GM21529 (cell line): ENCODE data around the gene TMEM138.

ENCODE experiments used
- ATAC-seq: cut with Tn5 transposase; IDR thresholded peaks from one replicate; pipeline ENCODE4 v1.9.1; 2021; ENCODE audit not compliant: unreplicated experiment

Gene TMEM138

DNA sequence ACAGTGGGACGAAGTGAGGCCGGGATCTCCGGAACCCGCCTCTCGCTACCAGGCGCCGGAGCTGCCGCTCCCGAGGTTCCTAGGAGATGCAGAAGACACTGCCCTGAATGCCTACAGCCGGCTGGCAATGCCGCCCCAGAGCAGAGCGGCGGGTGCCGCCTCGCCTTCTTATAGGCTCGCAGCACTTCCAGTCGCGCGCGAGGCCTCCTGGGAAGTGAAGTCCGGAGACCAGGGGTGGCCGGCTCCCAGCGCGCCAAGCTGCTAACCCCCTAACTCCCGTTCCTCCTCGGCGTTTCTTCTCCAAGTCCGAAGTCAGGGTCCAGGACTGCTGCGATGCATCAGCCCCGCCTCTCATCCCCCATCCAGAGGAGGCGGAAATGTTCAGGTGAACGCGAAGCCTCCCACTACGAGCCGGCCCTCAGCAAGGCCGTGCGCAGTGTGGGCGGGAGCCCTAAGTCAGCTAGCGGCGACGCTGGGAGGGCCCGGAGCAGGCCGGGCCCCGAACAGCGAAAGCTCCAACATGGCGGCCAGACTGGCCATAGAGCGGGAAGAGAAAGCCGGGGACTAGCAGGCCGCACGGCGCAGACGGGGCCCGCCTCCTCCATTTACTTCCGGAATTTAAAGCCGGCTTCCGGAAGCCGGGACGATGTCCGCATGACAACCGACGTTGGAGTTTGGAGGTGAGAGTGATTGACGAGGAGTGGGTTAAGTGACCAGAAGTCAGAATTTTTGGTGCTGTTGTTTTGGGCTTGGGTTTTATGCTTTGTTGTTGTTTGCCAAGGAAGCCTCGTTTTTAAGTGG is at the start of gene TMEM138, which contains the start of gene CYB561A3:
TSS of gene TMEM138 (plus strand) at position 634 of the 801 bp plus-strand sequence. CDS start 2,017 bp downstream, outside the sequence.
TSS of gene CYB561A3 (minus strand) at position 142 of the 801 bp plus-strand sequence. CDS start 5,169 bp downstream, outside the sequence.
- peak; percentile 77 for ATAC-seq

DNA sequence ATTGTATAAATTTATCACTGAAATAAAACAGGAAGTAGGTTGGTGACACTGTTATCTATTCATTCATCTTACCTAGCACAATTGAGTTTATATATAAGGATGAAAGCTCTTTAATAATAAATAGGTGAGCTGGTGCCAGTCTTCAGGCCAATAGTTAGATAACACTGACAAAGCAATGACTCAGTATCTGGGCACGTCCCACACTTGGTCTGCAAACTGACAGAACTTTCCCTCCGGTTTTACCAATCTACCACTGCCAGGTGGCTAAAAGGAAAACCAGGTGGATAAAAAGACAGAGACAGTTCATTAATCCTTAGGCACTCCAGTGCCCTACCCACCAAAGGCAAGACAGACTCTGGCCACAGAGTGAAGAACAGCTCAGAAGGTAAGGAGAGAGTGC is 46.9 kb upstream of the TMEM138 start:
- ATAC-seq, result no peak

DNA sequence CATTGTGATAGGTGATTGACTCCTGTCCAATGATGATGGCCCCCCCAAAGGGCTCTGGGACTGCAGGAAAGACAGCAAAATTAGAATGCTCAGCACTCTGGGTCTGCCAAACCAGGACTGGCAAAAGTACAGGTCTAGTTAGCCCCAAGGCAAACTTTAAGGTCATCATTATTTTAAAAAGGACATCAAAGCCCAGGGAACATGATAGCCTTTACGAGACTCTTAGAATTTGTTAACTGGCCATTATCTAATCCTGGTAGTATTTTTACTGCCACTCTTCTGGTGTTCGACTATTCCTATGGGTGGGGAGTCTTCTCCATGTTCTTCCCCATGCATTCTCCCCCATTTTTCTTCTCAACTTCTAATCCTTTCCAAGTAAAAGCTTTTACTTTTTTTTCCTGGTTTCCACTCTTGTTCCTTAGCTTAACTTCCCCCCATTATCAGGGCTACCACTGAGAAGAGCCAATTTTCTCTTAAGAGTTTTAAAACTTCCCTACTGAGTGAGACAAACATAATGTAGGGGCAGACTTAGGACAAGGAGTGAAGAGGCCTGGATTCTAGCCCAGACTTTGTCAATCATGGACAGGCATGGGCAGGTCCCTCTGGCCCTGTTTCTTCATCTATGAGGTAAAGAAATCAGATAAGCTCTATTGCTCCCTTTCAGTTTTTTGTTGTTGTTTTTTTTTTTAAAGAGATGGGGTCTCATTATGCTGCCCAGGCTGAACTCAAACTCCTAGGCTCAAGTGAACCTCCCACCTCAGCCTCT is 36.3 kb upstream of the TMEM138 start:
- no peak for ATAC-seq

DNA sequence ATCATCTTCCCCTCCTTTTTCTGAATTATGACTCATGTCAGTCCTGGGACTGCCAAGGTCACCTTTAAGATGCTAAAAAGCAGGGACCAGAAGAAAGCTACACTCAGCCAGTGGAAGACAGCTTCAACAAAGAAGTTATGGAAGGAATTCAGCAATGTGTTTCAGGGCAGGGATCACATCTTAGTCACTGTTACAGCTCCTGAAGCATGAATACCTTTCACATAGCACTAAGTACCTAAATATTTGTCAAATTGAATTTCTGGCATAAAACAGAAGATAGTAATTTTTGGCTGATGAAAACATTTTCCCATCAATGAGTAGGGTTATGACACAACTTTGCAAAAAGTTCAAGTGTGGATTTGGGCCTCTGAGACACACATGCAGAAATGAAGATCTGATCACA is 34.5 kb upstream of the TMEM138 start:
- ATAC-seq, result no peak

DNA sequence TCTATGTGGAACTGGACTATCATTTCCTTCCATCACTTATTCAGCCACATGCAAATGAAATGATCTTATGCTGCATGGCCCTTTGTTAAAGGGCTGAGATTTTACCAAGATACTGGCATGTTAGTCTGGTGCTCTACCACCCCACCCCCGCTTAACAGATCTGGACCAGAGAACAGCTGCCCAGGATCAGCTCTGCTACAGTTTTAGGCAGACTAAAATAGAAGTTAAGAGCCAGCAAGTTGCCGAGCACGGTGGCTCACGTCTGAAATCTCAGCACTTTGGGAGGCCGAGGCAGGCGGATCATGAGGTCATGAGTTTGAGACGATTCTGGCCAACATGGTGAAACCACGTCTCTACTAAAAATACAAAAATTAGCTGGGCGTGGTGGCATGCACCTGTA is 33.8 kb upstream of the TMEM138 start:
- no peak for ATAC-seq

DNA sequence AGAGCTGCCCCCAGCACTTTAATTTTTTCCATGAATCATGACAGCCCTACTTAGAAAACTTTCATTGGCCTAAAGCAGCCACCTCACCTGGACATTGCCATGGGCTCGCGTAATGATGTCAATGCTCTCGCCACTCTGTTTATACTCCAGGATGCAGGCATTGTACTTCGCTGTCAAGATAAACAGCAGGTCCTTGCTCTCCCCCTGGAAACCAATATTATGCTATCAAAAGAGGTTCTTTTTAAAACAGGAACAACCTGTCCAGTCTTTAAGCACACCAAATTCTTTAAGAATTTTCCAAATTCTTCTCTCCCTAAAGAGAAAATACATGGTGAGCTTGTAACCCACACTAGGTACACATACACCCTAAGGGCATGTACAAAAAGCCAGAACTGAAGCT is 32.3 kb upstream of the TMEM138 start:
- ATAC-seq, result no peak

DNA sequence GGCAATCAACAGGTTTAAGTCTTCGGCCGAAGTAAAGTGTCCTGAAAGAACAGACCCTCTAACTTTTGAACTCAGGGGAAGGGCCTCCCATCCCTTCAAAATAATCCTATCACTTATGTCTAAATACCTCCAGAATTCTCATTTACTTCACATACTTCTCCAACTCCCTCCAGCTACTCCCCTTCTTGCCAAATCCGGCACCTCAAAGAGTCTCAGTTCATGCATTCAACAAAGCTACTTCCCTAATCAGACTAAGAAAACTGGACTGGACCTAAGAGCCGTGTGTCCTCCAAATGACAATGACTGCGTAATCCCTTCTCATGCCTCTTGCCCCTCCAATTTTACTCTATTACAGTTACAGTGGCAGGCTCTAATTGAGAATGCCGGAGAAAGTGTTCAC is 30.5 kb upstream of the TMEM138 start:
- no peak for ATAC-seq

DNA sequence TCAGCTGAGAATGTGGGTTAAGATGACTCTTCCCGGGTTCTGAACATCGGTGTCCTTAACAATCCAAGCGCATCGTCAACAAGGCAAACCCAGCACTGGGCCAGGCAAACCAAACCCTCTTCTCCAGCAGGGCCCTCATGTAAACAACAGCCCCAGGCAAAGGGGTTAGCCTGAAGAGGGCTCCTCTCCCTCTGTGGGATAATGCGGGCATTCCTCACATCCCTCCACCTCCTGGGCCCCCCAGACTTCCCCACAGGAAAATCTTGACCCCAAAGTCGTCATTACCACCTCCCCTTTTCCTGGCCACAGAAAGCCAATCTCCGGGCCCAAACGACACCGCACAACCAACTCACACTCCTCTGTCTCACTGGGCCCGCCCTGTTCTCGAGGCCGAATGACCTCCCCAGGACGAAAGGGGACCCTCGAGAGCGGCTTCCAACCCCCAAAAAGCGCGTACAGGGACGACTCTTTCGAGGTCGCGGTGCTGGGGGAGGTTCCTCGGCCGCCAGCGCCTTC is 29.8 kb upstream of the TMEM138 start:
- ATAC-seq, result no peak

DNA sequence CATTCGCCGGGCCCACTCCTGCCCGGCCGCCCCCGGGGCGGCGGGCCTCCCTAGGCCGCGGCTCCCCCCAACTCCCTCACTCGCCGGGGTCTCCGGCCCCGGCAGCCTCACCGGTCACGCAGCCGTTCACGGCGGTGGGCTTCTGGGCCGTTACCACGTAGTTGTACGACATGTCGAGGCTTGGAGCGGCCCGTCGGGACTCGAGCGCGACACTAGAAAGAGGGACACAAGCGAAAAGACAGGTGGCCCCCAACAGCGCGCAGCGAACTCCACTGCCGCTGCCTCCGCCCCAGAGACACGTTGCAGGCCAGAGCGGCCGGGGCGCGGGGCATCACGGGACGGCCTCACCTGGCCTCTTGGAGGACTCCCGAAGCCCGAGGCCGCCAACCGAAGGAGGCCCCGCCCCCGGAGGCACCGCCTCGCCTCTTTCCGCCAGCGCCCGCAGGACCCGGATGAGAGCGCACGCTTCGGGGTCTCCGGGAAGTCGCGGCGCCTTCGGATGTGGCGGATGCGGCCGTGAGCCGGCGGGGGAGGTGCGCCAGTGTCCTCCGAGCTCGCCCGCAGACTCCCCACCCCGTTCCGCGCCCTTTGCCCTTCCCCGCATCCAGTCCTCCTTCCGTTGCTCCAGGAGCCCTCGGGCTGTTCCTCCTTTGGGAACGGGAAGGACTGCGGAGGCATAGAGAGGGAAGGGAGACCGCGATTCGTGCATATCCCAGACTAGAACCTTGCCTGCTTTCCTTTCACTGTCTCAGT is 29.2 kb upstream of the TMEM138 start, which contains the start of the genes DDB1 and TKFC:
TSS of gene DDB1 (minus strand) at position 309 of the 753 bp plus-strand sequence. CDS start at position 172, 137 bp downstream.
TSS of gene TKFC (plus strand) at position 432 of the 753 bp plus-strand sequence. CDS start 1,501 bp downstream, outside the sequence.
- peak; percentile 89 for ATAC-seq

DNA sequence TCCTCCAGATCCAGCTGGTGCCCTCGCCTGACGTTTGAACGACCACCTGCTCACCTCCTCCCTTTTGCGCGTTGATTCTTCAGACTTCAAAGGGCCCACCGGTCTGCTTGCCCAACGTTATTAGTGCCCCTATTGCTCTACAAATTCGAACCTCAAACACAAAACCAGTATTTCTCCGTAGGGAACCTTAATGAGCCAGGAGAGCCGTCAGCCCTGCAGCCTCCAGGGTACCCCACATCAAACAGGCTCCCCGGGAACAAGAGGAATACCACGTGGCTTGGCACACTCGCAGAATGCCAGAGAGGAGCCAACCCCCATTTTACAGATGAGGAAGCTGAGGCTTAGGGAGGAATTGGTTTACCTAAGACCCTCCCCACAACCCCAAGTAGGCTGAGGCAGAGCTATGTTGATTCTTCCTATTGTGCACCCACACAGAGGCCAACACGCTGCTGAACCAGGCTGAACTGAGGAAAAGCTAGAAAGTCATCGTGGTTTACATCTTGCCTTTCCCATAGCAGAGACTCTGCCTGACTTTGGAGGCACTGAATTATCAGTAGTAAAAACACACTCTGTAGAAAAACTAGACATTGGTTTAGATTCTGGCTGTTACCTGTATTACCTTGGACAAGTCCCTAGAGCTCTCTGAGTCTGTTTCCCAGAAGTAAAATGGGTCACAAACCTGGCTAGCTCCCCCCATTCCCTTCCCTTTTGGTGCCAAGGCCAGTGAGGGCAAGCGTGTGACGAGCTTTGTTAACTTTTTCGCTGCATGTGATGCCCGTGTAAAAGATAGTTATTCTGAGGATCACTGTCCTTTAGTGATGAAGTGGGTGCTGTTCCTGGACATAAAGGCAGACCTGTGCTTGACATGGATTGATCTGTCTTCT is 28.4 kb upstream of the TMEM138 start:
- ATAC-seq, result no peak

DNA sequence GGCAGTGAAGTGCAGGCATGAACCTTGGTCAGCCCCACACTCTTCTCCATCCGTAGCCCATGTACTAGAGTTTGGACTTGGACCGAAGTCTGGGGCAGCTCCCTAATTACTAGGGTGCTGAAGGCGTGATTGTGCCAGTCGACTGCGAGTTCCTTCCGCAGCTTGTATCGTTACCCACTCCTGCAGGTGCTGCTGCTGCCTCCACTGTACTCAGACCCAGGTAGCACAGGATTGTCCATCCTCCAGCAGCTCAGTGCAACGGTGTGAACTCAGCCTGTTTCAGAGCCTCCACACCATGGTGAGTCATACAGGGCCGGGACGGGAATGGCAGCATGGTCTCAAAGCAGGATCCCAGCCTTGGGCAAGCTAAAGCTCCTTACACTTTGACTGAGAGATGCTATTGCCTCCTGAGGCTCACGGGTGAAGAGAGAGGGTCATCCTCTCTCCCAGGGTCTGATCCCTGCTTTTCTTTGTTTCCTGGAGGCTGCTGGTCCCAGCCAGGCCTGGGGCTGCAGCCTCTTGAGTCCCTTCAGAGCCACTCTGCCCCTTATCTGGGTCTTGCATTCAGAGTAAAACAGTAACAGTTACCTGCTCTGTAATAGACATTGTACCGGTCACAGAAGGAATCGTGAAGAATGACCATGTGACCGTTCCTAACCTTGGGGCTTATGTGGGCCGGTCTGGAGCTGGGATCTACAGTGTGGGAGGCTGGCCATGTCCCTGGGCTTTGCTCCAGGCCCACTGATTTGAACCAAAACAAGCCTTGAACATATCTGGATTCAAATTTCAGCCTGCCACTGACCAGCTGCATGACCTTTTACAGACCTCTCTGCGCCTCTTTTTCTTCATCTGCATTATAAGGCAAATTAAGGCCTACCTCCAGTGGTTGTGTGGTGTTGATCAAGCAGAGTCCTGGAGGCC is 27.5 kb upstream of the TMEM138 start:
- ATAC-seq, result no peak

DNA sequence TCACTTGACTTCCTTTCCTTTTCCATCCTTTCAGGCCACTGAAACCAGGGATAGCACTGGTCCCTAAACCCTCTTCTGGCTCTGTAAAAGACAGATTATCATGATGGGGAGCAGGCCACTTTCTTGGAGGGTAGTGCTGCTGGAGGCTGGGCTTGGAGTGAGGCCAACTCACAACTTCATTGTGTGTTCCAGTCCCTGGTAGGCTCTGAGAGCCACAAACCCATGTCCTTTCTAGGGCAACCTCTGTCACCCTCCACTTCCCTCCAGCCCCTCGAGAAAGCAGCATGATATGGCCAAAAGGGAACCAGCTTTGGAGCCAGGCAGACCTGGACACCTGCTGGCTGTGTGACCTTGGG is 26.8 kb upstream of the TMEM138 start:
- no peak for ATAC-seq

DNA sequence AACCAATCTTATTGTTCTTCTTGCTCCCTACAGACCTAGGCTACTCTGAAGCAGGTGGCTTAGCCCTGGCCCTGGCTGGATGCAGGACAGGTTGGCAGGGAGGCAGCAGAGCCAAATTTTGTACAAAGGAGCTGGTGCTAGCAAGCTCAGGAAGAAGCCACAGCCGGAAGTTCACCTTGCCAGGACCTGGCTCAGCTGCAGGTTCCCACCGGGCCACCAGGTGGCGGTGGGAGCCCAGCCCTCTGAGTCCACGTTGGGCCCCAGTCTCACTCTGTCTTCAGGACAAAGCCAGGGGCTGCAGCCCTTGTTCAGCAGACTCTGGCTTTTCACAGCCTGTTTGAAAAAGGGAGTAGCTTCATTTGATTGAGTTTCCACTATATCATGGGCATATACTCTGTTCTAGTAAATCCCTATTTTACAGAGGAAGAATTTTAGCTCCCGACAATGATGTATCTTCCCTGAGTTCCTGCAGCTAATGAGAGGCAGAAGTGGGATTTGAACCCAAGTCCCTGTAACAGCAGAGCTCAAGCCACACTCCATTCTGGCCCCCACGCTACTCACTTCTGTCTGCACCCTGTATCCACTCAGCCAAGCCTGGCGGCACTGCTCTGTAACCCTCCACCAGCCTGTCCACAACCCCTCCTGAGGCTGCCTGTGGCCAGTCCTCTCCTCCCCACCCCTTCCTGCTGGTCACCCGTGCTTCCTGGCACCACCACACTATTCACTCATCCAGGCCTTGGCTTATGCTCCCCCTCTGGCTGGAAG is 25.8 kb upstream of the TMEM138 start:
- peak; percentile 46 for ATAC-seq

DNA sequence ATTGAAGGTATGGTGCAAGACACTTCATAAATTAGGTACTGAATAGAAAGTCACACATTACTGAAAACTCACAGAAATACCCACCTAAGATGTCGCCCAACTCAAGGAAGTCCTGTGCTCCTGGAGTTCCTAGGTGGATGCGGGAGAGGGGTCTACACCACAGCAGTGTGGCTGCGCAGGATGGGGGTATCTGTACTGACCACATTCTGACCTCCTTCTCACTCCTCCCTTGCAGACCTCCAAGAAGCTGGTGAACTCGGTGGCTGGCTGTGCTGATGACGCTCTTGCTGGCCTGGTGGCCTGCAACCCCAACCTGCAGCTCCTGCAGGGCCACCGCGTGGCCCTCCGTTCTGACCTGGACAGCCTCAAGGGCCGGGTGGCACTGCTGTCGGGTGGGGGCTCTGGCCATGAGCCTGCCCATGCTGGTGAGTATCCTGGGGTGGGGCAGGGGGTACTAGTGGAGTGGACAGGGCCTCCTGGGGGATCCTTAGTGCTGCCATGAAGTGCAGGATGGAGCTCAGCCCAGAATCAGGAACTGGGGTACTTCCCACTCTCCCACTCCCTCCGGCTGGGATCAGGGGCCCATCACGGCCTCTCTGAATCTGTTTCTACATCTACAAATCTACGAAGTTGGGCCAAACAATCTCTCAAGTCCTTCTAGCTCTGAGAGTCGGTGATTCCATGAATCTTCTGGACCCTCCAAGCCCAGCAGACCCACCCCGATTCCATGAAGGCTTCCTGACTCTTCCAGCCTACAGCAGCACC is 24.3 kb upstream of the TMEM138 start:
- no peak for ATAC-seq

DNA sequence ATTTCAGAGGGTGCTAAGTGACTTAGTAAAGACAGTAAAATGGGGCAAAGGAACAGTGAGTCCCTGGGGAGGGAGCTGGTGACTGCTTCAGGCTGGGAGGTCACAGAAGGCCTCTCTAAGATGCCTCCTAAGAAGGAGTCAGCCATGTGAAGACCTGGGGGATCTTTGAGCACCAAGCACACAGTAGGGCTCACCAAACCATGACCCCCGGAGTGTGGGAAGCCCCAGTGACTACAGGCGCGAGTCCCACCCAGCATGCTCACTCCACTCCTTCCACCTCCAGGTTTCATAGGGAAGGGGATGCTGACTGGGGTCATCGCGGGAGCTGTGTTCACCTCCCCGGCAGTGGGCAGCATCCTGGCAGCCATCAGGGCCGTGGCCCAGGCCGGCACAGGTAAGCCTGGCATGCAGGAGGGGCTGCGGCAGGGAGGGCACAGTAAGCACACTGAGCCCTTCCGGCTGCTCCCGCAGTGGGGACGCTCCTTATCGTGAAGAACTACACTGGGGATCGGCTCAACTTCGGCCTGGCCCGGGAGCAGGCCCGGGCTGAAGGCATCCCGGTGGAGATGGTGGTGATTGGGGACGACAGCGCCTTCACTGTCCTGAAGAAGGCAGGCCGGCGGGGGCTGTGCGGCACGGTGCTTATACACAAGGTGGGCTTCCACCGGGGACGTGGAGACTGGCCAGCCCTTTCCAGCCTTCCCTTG is 23.2 kb upstream of the TMEM138 start:
- ATAC-seq, result no peak

DNA sequence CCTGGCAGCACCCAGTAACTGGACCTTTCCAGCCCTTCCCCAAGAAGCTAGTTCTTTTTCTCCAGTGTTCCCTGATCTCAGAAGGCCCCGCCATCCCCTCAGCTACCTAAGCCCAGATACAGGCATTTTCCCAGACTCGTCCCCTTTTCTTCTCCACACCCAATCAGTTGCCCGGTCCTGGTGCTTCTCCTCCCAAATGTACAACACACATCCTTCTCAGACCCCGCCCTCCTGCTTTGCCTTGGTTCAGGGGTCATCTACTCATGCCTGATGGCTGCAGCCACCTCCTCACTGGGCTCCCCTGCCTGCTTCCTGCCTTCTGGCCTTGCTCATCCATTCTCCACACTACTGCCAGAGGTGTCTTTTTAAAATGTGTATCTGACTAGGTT is 22.7 kb upstream of the TMEM138 start:
- no peak for ATAC-seq

DNA sequence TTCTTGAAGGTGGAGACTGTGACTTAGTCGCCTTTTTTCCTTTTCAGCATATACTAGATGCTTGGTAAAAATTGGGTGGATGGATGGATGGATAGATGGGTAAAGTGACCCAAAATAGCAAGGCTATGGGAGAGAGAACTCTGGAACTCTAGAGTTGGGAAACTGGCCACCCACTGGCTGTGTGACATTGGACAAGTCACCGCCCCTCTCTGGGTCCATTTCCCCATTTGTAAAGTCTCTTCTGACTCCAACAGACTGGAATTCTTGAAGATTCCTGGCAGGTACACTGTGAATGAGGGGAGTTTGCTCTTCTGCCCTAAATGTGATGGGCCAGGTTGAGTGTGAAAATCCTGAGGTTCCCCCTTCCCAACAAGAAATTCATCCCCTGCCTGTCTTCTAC is 21.2 kb upstream of the TMEM138 start:
- ATAC-seq, result no peak
